GM21423 (cell line): ENCODE data around the gene OGFOD2.
"Not testable (repeated sequence)": the region's sequence is repeated elsewhere in the genome, so short reads cannot be mapped to it uniquely, and the experiment has no call there.

ENCODE experiments used
- ATAC-seq: cut with Tn5 transposase; IDR thresholded peaks from one replicate; pipeline ENCODE4 v1.9.1; 2021; ENCODE audit warnings: mild to moderate bottlenecking, moderate library complexity; ENCODE audit not compliant: unreplicated experiment

The OGFOD2 gene

GRCh38 chr12:122974892-122975789, at the start of gene OGFOD2:
OGFOD2 (plus strand) TSS chr12:122975244; CDS start chr12:122975252, 8 bp downstream.
- peak; percentile 74 for ATAC-seq

- no peak for ATAC-seq
Measured at GRCh38 chr12:122927756-122928403, 47.2 kb upstream of the OGFOD2 start.

DNA sequence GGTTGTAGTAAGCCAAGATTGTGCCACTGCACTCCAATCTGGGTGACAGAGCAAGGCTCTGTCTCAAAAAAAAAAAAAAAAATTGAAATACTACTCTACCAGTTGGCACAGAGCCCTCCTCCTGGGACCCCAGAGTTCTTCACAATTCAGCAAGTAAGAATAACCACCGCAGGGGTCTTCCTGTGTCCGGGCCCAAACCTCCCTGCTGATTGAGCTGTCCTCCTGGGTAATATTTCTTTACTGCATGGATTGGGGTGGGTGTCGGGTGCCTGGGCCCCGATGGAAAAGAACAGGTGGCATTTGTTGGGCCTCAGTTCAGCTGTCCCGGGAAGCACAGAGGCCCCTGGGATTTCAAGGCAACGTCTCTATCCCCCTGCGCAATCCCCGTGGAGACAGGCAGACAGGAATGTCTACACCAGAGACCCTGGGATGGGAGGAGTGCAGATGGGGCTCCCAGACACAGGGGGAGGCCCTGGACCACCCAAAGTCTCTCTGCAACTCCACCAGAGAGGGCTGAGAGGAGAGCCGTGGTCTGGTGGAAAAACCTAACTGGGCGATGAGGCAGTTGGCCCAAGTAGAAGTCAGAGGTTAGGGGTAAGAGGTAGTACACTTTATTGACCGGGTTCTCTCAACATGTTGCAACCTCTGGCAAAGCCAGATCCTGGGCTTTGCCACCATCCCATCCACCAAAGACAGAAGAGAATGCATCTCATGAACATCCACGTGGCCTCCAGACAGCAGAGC, 46.5 kb upstream of the OGFOD2 start:
- no peak for ATAC-seq

GRCh38 chr12:122929148-122929538, 45.9 kb upstream of the OGFOD2 start:
- no peak for ATAC-seq

DNA sequence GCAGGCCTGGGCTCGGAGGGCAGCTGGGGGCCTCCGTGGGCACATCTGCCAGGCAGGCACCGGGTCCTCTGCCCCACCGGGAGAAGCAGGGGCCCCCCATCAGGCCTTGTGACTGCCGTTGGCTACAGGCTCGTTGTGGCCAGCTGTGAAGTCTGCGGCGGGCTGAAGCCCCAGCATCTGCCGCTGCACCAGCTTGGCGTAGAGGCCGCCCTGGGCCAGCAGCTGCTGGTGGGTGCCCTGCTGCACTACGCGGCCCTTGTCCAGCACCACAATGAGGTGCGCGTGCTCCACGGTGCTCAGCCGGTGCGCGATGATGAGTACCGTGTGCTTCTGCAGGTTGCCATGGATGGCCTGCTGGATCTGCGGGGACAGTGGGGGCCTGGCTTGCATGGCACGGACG, 45.2 kb upstream of the OGFOD2 start:
- no peak for ATAC-seq

- ATAC-seq: no peak
Measured at GRCh38 chr12:122932207-122932606, 42.8 kb upstream of the OGFOD2 start.

DNA sequence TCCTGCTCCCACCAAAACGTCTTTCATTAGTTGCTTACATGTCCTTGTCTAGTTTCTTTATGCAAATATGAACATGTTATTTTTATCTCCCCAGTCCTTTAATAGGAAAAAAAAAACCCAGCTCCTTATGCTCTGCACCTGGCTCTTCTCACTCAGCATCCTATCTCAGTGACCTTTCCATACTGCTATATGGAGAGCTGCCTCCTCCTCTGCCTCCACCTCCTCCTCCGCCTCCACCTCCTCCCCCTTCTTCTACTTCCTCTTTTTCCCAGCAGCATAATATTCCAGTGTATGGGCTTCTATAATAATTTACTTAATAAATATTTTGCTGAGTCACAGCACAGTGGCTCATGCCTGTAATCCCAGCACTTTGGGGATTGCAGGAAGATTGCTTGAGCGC, 40.3 kb upstream of the OGFOD2 start:
- ATAC-seq: no peak

- no peak for ATAC-seq
Measured at GRCh38 chr12:122935318-122935717, 39.7 kb upstream of the OGFOD2 start.

- no peak for ATAC-seq
Measured at GRCh38 chr12:122937622-122938091, 37.4 kb upstream of the OGFOD2 start.

GRCh38 chr12:122939125-122939524, 35.9 kb upstream of the OGFOD2 start:
- no peak for ATAC-seq

DNA sequence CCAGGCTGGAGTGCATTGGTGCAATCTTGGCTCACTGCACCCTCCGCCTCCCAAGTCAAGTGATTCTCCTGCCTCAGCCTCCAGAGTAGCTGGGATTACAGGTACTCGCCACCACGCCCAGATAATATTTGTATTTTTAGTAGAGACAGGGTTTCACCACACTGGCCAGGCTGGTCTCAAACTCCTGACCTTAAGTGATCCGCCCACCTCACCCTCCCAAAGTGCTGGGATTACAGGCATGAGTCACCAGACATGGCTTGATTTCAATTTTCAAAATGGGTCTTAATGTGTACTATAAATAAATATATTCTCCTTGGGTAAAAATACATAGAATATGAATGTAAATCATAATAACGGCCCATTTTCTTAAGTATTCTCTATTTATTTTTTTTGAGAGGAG, 33.7 kb upstream of the OGFOD2 start:
- not testable (repeated sequence) for ATAC-seq

GRCh38 chr12:122942637-122943036, 32.4 kb upstream of the OGFOD2 start:
- ATAC-seq: no peak

GRCh38 chr12:122943196-122943595, 31.8 kb upstream of the OGFOD2 start:
- no peak for ATAC-seq

- ATAC-seq: no peak
Measured at GRCh38 chr12:122944605-122945592, 30.1 kb upstream of the OGFOD2 start.

DNA sequence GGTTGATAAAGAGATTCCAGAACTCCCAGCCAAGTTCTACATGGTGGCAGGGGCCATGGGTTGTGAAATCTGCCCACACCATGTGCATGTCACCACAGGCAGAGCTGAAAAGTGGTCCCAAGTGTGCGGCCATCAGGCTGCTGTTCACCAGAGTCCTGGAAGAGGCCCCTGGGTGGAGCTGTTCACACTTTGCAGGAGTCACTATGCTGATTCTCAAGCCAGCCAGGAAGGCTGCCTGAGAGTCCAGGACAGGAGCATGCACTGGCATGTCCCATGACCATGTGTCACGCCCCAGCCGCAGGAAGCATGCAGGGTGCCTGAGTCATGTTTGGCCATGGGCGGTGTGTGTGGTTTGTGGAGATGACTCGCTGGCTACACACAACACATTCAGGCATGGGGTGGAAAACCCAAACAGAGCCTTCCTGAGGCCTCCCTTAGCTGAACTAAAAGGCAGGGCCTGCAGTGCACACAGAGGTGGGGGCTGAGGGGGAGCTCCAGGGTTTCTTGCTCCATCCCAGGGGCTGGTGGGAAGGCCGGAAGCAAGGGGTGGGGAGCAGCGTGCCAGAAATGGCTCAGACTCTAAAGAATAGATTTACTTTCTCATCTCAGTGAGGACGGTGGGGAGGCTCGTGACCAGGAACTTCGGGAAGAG, 28.2 kb upstream of the OGFOD2 start:
- ATAC-seq: peak; percentile 64

GRCh38 chr12:122947352-122947792, 27.7 kb upstream of the OGFOD2 start:
- ATAC-seq: peak; percentile 13

DNA sequence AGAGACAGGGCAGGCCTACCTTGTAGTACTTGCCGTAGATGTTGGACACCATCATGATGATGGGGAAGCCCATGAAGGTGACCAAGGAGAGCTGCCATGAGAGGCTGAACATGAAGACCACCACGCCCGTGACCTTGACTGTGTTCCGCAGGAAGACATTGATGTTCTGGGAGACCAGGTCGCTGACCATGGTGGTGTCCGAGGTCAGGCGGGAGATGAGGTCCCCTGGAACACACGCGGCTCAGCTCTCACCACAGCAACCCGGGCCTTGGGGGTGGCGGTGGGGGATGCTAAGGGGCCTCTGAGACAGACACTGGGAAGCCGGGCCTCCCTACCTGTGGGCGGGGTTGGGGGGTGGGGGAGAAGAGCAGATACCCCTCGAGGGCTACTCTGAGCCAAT, 26.4 kb upstream of the OGFOD2 start:
- no peak for ATAC-seq

GRCh38 chr12:122949405-122949804, 25.6 kb upstream of the OGFOD2 start:
- no peak for ATAC-seq

- ATAC-seq: no peak
Measured at GRCh38 chr12:122949816-122950675, 25.0 kb upstream of the OGFOD2 start.
